ENCODE data around the gene LRIG1. TPM values are rescaled to one million over a fixed set of nuclear protein-coding genes. Genes with fewer than 3 reads are reported as not detected.

LRIG1 gene
- polyA plus RNA-seq, 3 donors, result 15.3 to 105 (median 56.8) TPM

GRCh38 chr3:66355997-66356396 lies 144.8 kb downstream of the LRIG1 start:
- no peak overlapping the region for H3K27ac ChIP-seq (ENCODE audit: low read depth, low read length)
- WGBS, 3 donors, result 94 to 97% (median 96%) methylated on average over 1 of the region's 1 CpG

GRCh38 chr3:66355394-66355793 lies 145.4 kb downstream of the LRIG1 start:
- 92 to 94% (median 92%) methylated on average over 3 of the region's 3 CpGs for WGBS, 3 donors
- H3K27ac ChIP-seq (ENCODE audit: low read depth, low read length), result no peak overlapping the region

- 66 to 88% (median 83%) methylated on average over 2 of the region's 2 CpGs for WGBS, 3 donors
- H3K27ac ChIP-seq (ENCODE audit: low read depth, low read length), result no peak overlapping the region
Observed at GRCh38 chr3:66354001-66354400, 146.8 kb downstream of the LRIG1 start.

GRCh38 chr3:66353530-66353929 lies 147.3 kb downstream of the LRIG1 start:
- H3K27ac ChIP-seq (ENCODE audit: low read depth, low read length), result no peak overlapping the region
- 41 to 65% (median 58%) methylated on average over 6 of the region's 6 CpGs for WGBS, 3 donors

GRCh38 chr3:66353039-66353438 lies 147.8 kb downstream of the LRIG1 start:
- no peak overlapping the region for H3K27ac ChIP-seq (ENCODE audit: low read depth, low read length)
- 94 to 98% (median 95%) methylated on average over 3 of the region's 3 CpGs for WGBS, 3 donors

GRCh38 chr3:66350601-66351000 lies 150.2 kb downstream of the LRIG1 start:
- no peak overlapping the region for H3K27ac ChIP-seq (ENCODE audit: low read depth, low read length)
- WGBS, 3 donors, result 92 to 98% (median 97%) methylated on average over 8 of the region's 8 CpGs

- WGBS, 3 donors, result 74 to 77% (median 76%) methylated on average over 3 of the region's 3 CpGs
Observed at GRCh38 chr3:66348704-66349103, 152.1 kb downstream of the LRIG1 start.

GRCh38 chr3:66344848-66345578 lies 155.8 kb downstream of the LRIG1 start:
- H3K27ac ChIP-seq (ENCODE audit: low read depth, low read length), result no peak overlapping the region
- 82 to 89% (median 84%) methylated on average over 8 of the region's 8 CpGs for WGBS, 3 donors

More at GRCh38 chr3:66348704-66349103, 152.1 kb downstream of the LRIG1 start:
- no peak overlapping the region for H3K27ac ChIP-seq (ENCODE audit: low read depth, low read length)

- WGBS, 3 donors, result 45 to 90% (median 73%) methylated on average over 9 of the region's 9 CpGs
- no peak overlapping the region for H3K27ac ChIP-seq (ENCODE audit: low read depth, low read length)
Observed at GRCh38 chr3:66344391-66344811, 156.4 kb downstream of the LRIG1 start.

GRCh38 chr3:66342717-66343356 lies 158.0 kb downstream of the LRIG1 start:
- WGBS, 3 donors, result 79 to 82% (median 80%) methylated on average over 8 of the region's 8 CpGs
- no peak overlapping the region for H3K27ac ChIP-seq (ENCODE audit: low read depth, low read length)

GRCh38 chr3:66338927-66339326 lies 161.9 kb downstream of the LRIG1 start:
- 73 to 87% (median 86%) methylated on average over 3 of the region's 3 CpGs for WGBS, 3 donors

GRCh38 chr3:66336333-66336766 lies 164.5 kb downstream of the LRIG1 start:
- no peak overlapping the region for H3K27ac ChIP-seq (ENCODE audit: low read depth, low read length)
- WGBS, 3 donors, result 21 to 32% (median 22%) methylated on average over 4 of the region's 4 CpGs

More at GRCh38 chr3:66338927-66339326, 161.9 kb downstream of the LRIG1 start:
- H3K27ac ChIP-seq (ENCODE audit: low read depth, low read length), result no peak overlapping the region

GRCh38 chr3:66335671-66336070 lies 165.2 kb downstream of the LRIG1 start:
- 96 to 98% (median 97%) methylated on average over 2 of the region's 2 CpGs for WGBS, 3 donors
- H3K27ac ChIP-seq (ENCODE audit: low read depth, low read length), result no peak overlapping the region
